GM18505 (cell line): ENCODE results near the gene ZNF160.
"Not testable (repeated sequence)": the region's sequence is repeated elsewhere in the genome, so short reads cannot be mapped to it uniquely, and the experiment has no call there.

Experiments
- ATAC-seq: cut with Tn5 transposase; IDR thresholded peaks from one replicate; pipeline ENCODE4 v1.9.1; 2021; ENCODE audit not compliant: unreplicated experiment
- POLR2A ChIP-seq: IDR thresholded peaks from 4 replicates; pipeline ENCODE4 v1.6.1; 2011; ENCODE audit warnings: borderline replicate concordance; ENCODE audit not compliant: insufficient read depth, insufficient read length; ENCODE audit errors: extremely low read depth

ZNF160 gene

DNA sequence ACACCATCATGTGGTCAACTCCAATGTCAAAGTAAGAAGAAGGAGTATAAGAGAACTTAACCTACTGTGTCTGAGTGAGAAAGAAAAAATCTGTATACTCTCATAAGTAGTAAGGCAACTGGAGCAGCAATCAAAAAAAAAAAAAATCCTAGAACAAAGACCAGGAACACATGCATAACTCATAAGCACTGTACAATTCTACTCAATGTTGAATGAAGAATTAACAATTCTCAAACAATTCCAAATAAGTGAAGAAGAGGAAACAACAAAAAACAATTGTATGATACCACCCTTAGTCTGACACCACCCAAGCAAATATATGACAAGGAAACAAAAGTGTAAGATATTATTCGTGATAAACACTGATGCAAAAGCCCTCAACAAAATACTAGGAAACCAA is 24.6 kb downstream of the ZNF160 start:
- no peak for TF ChIP-seq POLR2A
- ATAC-seq, result no peak

DNA sequence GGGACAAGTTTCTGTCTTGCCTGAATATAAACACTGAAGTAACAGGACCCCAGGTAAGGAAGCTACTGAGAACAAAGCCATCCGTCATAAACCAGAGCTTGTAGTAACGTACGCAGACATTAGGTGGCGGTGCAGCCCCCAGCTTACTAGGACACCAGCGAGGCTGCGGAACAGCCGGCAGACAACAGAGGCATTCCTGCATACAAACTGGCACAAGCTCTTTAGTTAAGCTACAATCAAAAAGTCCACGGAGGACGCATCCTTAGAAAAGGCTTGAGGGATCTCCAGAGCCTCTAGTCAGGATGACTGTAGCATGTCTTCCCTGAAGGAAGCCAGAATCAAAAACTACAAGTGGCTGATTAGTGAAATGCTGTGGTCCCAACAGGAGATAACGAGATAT is 26.2 kb downstream of the ZNF160 start:
- no peak for ATAC-seq
- no peak for TF ChIP-seq POLR2A

DNA sequence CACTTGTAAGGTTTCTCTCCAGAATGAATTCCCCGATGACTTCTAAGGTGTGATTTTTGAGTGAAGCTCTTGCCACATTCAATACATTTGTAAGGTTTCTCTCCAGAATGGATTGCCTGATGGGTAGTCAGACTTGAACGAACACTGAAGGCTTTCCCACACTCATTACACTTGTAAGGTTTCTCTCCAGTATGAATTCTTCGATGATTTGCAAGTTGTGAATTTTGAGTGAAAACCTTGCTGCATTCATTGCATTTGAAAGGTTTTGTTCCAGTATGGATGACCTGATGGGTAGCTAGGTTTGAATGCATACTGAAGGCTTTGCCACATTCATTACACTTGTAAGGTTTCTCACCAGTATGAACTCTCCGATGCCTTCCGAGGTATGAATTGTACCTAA is 34.4 kb downstream of the ZNF160 start:
- TF ChIP-seq POLR2A, result no peak
- no peak for ATAC-seq

DNA sequence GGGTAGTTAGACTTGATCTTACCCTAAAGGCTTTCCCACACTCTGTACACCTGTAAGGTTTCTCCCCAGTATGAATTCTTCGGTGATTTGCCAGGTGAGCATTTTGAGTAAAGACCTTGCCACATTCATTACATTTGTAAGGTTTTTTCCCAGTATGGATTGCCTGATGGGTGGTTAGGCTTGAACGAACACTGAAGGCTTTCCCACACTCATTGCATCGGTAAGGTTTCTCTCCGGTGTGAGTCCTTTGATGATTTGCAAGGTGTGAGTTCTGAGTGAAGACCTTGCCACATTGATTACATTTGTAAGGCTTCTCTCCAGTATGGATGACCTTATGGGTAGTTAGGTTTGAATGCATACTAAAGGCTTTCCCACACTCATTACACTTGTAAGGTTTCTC is 35.0 kb downstream of the ZNF160 start:
- ATAC-seq, result no peak
- TF ChIP-seq POLR2A, result no peak

DNA sequence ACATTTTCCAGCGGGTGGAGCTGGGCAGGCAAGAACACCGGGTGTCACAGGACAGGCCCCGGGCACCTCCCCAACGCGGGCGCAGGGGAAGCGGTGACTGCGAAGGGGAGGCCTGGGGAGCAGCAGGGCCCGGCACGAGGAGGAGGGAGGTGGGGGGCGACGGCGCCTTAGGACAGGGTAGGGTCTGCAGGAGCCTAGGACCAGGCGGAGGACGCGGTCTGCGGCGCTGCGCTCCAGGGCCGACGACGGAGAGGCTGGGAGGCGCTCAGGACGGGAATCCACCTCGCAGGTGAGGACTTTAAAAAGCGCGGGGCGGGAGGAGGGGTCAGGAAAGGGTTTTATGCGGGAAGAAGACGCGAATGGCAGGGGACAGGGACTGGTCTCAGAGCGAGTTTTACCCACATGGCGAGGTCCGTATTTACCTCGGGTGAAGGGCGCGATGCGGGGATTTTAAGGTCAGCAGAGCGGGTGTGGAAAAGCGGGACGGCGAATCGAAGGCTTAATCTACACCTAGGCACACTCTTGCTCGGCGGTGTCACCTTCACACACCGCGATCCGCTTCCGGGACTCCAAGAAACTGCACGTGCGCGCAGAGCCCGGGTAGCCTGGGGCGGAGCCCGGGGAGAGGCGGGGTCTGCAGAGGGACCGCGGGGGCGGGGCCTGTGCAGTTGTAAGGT is 45.2 kb downstream of the ZNF160 start:
- no peak for ATAC-seq
- TF ChIP-seq POLR2A, result no peak

DNA sequence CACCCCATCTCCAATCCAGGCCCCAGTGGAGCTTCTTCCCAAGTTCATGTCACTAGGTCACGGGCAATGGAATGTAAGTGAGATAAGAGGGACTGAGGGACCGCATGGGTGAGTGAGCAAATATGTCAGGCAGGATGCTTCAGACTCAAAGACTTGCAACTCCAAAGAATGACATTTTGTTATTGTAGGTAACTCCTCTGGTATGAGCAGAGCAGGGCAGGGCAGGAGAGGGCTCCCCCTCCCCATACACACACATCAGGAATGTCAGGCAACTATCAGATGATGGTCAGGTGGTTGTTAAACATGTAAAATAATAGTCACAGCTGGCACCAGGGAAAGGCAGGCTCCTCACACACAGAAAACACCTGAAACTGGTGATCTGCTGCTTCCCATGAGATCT is 48.1 kb downstream of the ZNF160 start:
- no peak for TF ChIP-seq POLR2A
- no peak for ATAC-seq

DNA sequence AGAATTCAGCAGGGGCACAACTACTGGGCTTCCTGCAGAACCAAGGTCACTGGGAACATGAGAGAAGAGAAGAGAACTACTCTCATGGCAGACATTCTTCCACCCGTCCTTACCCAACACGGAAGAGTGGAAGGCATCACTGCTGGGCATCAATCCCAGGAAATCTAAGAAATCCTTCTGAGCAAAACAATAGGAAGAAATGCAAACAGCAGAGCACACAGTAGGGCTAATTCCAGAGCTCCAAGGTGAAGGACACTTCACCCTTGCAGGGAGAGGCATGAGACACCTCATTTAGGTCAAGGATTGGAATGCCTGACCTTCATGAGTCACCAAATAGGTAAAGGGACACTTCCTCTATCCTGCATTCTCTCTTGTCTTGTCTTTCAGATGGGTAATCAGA is 55.8 kb downstream of the ZNF160 start:
- TF ChIP-seq POLR2A, result no peak

DNA sequence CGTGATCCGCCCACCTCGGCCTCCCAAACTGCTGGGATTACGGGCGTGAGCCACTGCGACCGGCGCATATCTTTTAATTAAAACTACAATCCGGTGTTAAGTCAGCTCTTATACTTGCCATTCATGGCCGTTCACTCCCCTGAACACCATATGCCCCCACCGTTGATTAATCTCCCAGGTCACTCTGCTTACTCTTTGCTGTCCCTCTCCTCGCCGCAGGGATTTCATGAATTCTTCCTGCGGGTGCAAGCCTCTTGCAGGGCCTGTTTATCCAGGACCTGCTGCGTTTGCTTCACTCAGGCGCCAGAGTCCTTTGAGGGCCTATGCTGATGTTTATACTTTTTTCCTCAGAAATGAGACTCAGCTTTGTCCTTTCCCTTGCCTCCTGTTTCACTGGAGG is 57.7 kb downstream of the ZNF160 start:
- ATAC-seq, result no peak
- TF ChIP-seq POLR2A, result no peak

More for the DNA sequence above, 55.8 kb downstream of the ZNF160 start:
- ATAC-seq, result no peak

DNA sequence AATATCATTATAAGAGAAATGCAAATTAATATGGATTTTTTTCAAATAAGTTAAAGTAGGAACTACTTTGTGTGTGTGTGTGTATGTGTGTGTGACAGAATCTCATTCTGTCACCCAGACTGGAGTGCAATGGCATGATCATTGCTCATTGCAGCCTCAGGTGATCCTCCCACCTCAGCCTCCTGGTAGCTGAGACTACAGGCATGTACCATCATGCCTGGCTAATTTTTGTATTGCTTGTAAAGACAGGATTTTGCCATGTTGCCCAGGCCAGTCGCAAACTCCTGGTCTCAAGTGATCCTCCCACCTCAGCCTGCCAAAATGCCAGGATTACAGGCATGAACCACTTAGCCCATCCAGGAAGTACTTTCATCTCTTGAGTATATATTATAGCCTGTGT is 61.9 kb downstream of the ZNF160 start:
- no peak for ATAC-seq
- no peak for TF ChIP-seq POLR2A

DNA sequence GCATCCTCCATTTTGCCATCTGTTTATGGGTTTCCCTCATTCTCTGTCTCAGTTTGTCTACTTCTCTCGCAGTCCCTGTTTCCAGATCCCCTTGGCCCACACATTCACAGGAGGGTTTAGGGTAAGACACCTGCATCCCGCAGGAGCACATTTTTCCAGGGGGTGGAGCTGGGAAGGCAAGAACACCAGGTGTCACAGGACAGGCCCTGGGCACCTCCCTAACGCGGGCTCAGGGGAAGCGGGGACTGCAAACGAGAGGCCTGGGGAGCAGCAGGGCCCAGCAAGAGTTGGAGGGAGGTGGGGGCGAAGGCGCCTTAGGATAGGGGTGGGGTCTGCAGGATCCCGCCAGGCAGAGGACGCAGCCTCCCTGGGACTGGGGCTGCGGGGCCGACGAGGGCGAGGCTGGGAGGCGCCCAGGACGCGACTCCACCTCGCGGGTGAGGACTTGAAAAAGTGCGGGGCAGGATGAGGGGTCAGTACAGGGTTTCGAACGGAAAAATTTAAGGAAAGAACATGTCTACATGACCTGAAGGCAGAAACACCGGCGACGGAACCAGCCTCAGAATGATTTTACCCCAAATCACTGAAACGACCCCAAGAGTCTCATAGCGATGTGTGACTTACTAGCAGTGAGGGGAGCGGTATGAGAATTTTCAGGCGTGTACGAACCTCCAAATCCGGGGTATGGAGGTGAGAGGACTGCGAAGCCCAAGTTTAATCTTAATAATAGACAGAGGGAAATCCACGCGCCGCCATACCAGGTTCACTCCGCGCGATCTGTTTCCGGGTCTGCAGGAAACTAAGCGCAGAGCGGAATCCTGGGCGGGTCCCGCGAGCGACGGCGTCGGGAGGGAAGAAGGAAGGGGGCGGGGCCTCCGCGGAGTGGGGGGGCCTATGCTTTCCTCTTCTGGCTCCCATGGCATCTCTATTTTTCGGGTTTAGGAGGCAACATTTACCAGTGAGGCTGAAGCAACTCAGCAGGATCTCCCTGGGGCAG is 65.8 kb downstream of the ZNF160 start:
- no peak for ATAC-seq
- no peak for TF ChIP-seq POLR2A

DNA sequence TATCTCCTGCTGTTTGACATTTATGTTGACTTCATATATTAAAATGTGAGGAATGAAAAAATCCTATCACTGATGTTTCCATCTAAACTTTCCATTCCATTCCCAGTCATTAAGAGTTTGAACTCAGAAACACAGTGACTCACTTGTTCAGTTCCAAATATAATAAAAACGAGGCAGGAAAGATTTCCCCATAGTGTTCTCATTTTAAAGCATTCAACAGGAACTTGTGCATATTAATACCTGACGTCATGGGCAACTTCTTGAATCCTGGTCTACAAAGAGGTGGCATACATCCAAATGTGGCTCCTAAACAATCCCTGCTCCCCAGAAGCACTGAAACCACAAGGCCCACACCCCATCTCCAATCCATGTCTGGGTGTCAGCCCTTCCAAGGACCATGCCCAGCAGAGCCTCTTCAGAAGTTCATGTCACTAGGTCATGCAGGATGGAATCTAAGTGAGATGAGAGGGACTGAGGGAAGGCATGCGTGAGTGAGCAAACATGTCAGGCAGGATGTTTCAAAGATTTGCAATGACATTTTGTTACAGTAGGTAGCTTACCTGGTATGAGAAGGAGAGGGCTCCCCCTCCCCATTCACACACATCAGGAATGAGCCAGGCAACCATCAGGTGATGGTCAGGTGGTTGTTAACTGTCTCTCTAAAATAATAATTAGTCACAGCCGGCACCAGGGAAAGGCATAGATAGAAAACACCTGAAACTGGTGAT is 68.1 kb downstream of the ZNF160 start:
- no peak for TF ChIP-seq POLR2A
- ATAC-seq, result no peak

DNA sequence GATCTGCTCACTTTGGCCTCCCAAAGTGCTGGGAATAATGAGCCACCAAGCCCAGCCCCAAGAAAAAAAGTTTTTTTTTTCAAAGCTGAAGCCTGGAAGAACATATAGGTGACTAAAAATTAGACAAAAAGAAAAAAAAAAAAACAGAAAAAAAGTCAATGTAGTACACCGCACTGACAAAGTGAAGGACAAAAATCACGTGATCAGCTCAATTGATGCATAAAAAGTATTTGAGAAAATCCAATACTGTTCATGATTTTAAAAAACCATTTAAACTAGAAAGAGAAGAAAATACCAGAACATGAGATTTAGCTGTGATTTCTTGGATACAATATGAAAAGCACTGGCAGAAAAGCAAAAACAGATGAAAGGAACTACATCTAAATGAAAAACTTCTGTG is 69.2 kb downstream of the ZNF160 start:
- no peak for TF ChIP-seq POLR2A
- ATAC-seq, result no peak

DNA sequence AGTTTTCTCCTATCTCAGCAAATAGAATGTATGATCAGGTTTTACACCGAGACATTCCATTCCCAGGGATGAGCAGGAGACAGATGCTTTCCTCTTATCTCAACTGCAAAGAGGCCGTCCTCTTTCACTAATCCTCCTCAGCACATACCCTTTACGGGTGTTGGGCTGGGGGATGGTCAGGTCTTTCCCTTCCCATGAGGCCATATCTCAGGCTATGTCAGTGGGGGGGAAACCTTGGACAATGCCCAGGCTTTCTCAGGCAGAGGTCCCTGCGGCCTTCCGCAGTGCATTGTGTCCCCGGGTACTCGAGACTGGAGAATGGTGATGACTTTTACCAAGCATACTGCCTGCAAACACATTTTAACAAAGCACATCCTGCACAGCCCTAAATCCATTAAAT is 74.9 kb downstream of the ZNF160 start:
- ATAC-seq, result not testable (repeated sequence)
